Type B pancreatic cell (in vitro differentiated cells): ENCODE results near the gene ADARB2. TPM values are rescaled to one million over a fixed set of nuclear protein-coding genes. Genes with fewer than 3 reads are reported as not detected.

Experiments used
- DNase-seq: peaks from one replicate; pipeline ENCODE4 v3.0.0; 2021; ENCODE audit warnings: mixed read lengths; ENCODE audit not compliant: unreplicated experiment; ENCODE audit errors: extremely low spot score
- H3K27ac Mint-ChIP-seq: 2 replicates; pipeline ENCODE4 v1.8.0; 2021; ENCODE audit warnings: mild to moderate bottlenecking, mixed read lengths
- H3K27me3 Mint-ChIP-seq: 2 replicates; pipeline ENCODE4 v1.8.0; 2021; ENCODE audit warnings: mixed read lengths
- H3K36me3 Mint-ChIP-seq: 2 replicates; pipeline ENCODE4 v1.8.0; 2021; ENCODE audit warnings: mixed read lengths
- H3K4me1 Mint-ChIP-seq: one replicate; pipeline ENCODE4 v1.8.0; 2021; ENCODE audit warnings: mixed read lengths; ENCODE audit not compliant: unreplicated experiment
- H3K4me3 Mint-ChIP-seq: 2 replicates; pipeline ENCODE4 v1.8.0; 2021; ENCODE audit warnings: mild to moderate bottlenecking, mixed read lengths
- H3K9me3 Mint-ChIP-seq: 2 replicates; pipeline ENCODE4 v1.8.0; 2021; ENCODE audit warnings: mixed read lengths
- total RNA-seq: library from RNA; stranded (reverse); gene quantifications from 2 replicates; pipeline ENCODE4 v1.2.1, GENCODE V29; 2021; ENCODE audit warnings: low replicate concordance
- TF ChIP-seq, protein P1 (sequence below): fragments of 200-600 bp; sonication (generic); conservative IDR thresholded peaks from 2 replicates; pipeline ENCODE4 v1.5.0; 2021; ENCODE audit warnings: antibody characterized with exemption, mild to moderate bottlenecking

The ADARB2 gene
- total RNA-seq, 1 donor from 2014 or later, result 4.9 TPM

DNA sequence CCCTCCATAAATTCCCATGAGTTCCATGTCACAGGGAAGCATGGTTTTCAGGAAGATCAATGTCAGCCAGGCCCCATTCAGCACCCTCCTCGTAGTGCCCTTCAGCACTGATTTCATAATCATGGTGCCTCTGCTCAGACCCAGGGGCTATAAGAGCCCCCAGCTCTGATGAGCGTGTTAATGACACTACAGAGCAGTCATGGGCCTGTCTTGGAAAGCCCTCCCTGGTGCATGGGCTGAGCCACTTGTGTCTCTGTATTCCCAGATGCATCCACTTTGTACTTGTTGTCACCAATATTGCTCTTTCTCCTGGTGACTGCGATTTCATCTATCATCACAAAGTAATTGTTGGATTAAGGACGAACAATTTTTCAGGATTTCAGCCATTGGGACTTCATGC is 154.6 kb downstream of the ADARB2 start:
- Mint-ChIP-seq H3K27me3 (peaks cover 16% of the 10 kb centered on the region), H3K36me3 (no peaks in the 10 kb centered on the region), H3K9me3 (peaks cover 7% of the 10 kb centered on the region), H3K4me1 (no peaks in the 10 kb centered on the region), H3K27ac (no peak overlapping the region), H3K4me3 (no peak overlapping the region)
- TF ChIP-seq, protein P1, sequence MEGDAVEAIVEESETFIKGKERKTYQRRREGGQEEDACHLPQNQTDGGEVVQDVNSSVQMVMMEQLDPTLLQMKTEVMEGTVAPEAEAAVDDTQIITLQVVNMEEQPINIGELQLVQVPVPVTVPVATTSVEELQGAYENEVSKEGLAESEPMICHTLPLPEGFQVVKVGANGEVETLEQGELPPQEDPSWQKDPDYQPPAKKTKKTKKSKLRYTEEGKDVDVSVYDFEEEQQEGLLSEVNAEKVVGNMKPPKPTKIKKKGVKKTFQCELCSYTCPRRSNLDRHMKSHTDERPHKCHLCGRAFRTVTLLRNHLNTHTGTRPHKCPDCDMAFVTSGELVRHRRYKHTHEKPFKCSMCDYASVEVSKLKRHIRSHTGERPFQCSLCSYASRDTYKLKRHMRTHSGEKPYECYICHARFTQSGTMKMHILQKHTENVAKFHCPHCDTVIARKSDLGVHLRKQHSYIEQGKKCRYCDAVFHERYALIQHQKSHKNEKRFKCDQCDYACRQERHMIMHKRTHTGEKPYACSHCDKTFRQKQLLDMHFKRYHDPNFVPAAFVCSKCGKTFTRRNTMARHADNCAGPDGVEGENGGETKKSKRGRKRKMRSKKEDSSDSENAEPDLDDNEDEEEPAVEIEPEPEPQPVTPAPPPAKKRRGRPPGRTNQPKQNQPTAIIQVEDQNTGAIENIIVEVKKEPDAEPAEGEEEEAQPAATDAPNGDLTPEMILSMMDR, result no peak
- DNase-seq, result no peak

DNA sequence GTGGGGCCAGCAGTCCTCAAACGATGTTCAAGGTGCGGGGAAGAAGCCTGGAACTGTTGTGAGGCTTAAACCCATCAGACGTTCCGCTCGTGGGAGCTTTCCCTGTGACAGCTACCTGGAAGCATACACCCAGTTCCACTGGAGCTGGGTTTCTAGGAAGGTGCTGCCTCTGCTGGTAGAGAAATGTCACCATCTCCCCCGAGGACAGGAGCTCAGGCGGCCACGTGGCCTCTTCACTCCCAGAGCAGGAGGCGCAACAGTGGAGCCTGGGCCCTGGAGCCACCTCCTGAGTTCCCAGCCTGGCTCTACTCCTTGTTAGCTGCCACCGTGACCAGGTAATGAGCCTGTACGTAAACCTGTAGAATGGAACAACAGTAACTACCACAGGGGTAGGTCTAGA is 156.1 kb downstream of the ADARB2 start:
- peaks cover 19% of the 10 kb centered on the region for H3K27me3 Mint-ChIP-seq
- no peak overlapping the region for H3K27ac Mint-ChIP-seq
- no peak for DNase-seq
- no peaks in the 10 kb centered on the region for H3K9me3 Mint-ChIP-seq
- TF ChIP-seq, protein P1, result no peak
- no peaks in the 10 kb centered on the region for H3K4me1 Mint-ChIP-seq
- H3K4me3 Mint-ChIP-seq, result no peak overlapping the region
- H3K36me3 Mint-ChIP-seq, result no peaks in the 10 kb centered on the region

DNA sequence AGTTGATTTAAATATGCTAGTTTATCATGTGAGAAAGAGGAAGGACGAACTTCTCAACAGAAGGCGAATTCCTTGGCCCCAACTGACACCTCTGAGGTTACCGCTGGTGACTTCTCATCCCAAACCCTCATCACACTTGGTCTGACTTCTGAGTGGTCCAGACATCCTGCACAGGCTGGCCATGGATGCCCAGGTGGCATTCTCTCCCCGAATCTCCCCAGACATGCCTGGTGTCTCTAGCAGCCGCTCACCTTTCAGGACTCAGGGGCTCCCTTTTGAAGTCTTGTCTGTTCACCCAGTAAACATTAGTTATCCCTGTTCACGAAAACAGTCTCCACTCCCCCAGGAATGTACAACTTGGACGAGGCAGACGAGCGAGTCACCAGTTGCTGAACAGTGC is 157.7 kb downstream of the ADARB2 start:
- Mint-ChIP-seq H3K36me3 (no peaks in the 10 kb centered on the region), H3K27ac (no peak overlapping the region), H3K4me1 (no peaks in the 10 kb centered on the region), H3K4me3 (no peak overlapping the region), H3K9me3 (no peaks in the 10 kb centered on the region), H3K27me3 (peaks cover 21% of the 10 kb centered on the region)
- TF ChIP-seq, protein P1, result no peak
- no peak for DNase-seq

DNA sequence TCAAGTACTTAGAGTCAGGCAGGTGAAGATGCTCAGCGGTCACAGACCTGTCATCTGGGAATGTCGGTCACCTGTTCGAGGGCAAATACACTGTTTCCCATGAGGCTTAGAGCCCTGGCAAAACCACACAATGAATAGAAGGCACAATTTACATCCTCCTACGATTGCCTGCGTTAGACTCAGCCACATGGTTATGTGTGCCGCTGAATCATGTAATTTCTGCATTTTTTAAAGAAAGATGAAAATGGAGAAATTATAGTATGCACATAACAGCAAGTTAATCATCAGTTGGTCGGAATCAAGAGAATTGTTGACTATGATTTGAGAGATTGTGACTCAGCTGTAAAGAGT is 158.2 kb downstream of the ADARB2 start:
- H3K9me3 Mint-ChIP-seq, result no peaks in the 10 kb centered on the region
- TF ChIP-seq, protein P1, result no peak
- no peaks in the 10 kb centered on the region for H3K4me1 Mint-ChIP-seq

DNA sequence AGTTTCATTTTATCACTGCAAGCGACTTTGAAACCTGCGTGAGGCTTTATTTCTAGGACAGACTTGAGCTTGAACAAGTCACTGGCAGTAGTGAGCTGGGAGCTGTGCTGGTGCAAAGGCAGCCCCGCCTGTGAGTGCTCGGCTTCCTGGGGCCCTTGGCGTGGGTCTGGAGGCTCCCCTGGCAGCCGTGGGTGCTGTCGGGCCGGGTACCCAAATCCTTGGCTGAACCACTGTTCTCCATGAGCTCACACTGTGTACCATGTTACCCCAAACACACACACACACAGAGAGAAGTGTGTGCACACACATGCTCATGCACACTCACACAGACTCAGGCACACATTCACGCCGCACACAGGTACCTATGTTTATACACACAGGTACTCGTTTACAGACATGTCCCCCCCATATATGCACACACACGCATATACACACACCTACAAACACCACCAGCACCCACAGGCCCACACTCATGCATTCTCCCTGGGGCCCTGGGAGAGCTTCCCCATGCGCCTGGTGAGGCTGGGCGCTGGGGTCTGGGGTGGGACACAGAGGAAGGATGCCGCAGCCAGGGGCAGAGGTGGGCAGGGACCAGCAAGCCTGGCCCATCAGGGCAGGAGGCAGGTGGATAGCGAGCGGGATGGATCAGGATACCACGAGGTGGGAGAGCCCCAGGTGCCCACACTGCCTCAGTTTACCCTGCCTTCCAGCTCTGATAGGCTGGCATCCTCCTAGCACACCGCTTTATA is 158.8 kb downstream of the ADARB2 start:
- H3K27ac Mint-ChIP-seq, result no peak overlapping the region
- H3K4me3 Mint-ChIP-seq, result no peak overlapping the region
- TF ChIP-seq, protein P1, result no peak
- no peak for DNase-seq
- no peaks in the 10 kb centered on the region for H3K36me3 Mint-ChIP-seq
- H3K9me3 Mint-ChIP-seq, result no peaks in the 10 kb centered on the region
- no peaks in the 10 kb centered on the region for H3K4me1 Mint-ChIP-seq
- peaks cover 27% of the 10 kb centered on the region for H3K27me3 Mint-ChIP-seq

More for the DNA sequence above, 158.2 kb downstream of the ADARB2 start:
- H3K36me3 Mint-ChIP-seq, result no peaks in the 10 kb centered on the region
- no peak overlapping the region for H3K27ac Mint-ChIP-seq
- H3K4me3 Mint-ChIP-seq, result no peak overlapping the region
- peaks cover 25% of the 10 kb centered on the region for H3K27me3 Mint-ChIP-seq
- no peak for DNase-seq
